HG03565 (cell line): ENCODE data around the gene GPC6.
"Not testable (repeated sequence)": the region's sequence is repeated elsewhere in the genome, so short reads cannot be mapped to it uniquely, and the experiment has no call there.

Source experiments
- ATAC-seq: cut with Tn5 transposase; IDR thresholded peaks from one replicate; pipeline ENCODE4 v1.9.1; 2021; ENCODE audit warnings: mild to moderate bottlenecking, moderate library complexity; ENCODE audit not compliant: unreplicated experiment

GPC6 gene

DNA sequence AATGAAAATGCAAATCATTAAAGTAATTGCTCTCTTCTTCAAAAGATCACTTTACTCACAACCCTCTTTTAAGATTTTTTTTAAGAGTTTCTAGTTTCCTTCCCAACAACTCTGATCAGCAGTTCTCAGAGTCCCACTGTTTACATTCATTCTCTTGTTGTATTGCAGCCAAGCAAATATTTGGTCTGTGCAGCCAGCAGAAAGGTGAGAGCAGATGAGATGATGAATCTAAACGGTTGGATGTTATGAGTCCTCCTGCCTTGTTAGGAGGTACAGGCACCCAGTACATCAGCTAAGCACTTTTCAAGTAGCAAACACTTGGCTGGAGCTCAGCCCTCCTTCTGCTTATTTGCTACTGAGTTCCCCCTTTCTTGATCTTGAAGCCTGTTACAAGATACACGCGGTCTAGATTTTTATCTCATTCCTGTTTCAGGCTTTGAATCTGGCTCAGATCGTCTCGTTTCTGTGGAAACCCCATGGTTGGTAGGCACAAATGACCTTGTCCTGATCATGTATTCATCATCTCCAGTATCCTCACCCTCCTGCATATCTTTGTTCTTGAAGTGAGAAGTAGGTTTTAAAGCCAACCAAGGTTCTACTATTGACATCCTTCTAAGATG, 952.1 kb downstream of the GPC6 start:
- ATAC-seq: no peak

DNA sequence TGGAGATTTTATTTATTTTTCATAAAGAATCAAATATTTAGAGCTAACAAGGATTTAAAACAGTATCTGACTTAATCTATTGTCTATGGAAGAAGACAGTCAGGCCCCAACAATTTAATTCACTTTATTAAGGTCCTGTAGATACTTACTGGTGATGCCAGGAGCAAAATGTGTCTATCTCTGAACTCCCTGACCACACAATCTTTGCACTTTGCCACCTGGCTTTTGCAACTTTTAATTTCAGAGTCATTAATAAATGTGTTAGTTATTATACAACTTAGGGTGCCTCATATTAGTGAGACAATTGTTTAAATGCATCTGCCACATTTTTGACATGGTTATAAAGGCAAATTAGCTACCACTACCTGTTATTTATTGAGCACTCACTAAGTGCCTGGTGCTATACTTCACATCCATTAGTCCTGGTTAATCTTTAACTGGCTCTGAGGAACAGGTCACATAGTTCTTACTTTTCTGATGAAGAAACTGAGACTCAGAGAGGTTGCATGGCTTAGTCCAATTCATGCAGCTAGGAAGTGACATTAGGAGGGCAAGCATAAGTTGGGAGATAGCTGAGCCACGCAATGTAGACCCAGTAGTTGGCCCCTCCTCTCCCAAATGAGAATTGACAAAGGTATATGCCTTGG, 955.0 kb downstream of the GPC6 start:
- no peak for ATAC-seq

DNA sequence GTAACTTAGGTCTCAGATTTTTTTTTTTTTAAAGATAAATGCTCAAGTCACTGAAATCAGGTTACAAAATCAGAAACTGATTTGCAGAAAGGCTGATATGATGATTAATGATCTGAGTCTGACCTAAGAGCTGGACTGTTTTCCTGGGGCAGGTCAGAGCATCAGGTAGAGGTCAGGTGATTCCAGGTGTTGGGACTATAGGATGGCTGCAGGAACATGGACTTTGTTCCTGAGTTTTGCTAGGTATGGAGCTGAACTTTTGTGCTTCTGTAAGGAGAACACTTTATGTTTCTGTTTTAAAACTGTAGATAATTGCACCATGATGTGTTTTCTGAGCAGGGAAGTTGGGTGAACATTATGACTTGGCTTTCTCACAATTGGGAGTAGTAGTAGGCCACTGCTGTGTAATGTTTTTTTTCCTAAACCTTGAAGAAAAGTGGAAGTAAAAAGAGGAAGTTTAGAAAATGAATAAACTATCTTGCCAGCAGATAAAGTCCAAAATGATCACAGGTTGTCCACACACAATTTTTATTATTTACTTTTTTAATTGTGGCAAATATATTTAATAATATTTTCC, 955.7 kb downstream of the GPC6 start:
- ATAC-seq: no peak

DNA sequence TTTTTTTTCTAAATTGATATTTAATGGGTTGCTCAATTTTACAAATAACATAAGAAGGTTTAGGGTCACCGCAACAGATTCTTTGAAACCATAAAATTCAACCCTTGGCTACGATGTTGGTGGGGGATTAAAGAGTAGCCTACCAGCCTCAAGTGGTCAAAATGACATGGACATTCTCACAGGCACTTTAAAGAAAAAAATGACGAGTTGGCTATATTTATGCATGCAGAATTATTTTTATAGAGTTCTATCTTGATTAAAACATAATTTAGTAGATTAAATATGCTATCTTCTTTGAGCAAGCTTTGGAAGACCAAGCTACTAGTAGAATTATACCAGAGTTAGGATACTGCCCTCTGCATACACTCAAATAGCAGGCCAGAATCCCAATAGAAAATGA, 959.9 kb downstream of the GPC6 start:
- ATAC-seq: no peak

DNA sequence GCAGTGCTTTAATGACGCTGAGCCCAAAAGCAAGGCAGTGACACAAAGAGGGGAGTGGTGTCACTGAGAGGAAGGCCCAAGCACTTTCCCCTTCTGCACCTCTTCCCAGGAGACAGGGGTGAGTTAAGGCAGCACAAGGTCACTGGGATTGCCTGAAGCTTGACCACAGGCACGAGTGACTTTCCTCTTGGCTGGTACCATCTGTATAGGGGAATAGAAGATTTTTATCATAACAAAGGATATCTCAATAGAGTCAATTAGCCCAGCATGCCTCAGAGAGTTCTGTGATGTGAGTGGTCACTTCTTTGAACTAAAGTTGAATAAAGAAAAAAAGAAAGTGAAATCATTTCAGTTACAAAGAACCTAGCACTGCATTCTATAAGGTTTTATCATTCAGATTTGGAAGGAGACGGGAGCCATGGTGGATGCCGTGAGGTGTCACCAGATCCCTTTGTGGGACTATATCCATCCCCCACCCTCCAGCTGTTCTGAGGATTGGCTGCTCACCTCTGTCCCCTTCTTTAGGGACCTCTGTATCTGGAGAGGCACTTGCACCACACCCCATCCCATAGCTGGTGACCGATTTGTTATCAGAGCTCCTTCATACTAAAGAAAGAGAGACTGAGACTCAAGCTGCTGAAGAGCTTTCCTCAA, 961.7 kb downstream of the GPC6 start:
- no peak for ATAC-seq

DNA sequence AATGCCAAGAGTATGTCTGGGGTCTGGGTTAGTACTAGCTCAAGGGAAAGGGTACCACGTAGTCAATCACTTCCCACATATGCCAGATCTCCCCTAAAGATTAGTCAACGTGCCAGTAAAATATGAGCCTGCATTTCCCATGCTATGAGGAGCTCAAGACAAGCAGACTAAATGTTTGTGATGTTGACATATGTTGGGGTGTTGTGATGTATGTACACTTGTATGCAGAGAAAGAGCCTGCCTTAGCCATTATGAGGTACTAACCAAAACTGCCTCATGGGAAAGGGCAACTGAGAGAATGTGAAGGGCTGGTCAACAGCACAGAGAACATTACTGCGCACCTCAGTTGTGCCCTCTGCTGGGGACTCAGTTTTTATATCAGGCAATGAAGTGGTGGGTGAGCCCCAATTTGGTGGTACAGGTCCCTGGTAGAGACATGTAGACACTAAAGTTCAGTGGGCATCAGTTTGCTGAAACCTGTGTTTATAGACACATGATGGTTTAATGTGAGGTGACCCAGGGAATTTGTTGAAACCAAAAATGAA, 965.9 kb downstream of the GPC6 start:
- ATAC-seq: peak; percentile 39

DNA sequence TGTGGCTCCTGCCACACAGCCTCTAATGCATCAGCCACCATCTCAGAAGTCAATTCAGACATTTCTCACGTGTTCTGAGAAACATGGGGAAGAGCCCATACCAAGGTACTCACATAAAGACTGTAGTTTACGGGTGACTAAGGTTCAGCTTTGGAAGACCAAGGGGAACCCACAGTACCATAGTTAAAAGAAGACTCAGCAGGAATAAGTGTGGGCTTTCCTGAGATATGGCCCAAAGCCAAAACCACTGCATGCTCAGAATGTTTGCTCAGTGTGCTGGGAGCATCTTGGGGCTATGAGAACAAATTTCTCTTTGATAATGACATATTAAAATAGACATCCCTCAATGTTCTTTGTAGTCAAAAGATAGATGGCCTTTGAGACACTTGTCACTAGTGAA, 969.1 kb downstream of the GPC6 start:
- no peak for ATAC-seq

DNA sequence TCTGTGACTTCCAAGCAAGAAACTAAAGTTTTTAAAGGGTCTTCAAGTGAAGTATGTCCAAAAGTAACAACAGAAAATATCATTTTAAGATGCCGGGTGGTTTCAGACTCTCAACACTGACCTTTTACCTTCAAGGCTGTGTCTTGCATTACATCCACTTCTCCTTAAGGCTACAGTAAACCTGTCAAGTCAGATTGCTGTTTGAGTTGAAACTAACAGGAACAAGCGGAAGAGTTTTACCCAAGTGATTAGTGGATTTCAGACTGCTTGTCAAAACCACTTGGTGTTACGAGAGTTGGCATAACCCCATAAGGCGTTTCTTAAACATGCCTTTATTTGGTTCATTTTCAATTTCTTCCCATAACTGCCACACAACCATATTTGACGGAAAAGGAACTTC, 969.8 kb downstream of the GPC6 start:
- ATAC-seq: no peak

DNA sequence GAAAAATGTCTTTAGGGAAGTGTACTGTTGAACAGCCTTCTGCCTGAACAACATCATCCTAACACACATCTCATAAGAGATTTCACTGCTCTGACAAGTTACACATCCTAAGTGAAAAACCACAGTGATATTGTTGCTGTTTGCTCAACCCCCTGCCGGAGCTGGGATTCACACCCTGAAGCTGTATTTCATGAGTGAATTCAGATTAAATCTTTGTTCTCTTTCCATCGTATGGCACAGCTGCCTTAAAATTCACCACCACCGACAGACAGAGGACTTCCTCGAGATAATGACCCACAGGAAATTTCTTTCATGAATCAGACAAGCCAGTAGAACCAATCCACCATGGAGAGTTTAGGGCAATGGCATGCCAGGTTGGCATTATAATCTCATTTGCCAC, 972.1 kb downstream of the GPC6 start:
- no peak for ATAC-seq

DNA sequence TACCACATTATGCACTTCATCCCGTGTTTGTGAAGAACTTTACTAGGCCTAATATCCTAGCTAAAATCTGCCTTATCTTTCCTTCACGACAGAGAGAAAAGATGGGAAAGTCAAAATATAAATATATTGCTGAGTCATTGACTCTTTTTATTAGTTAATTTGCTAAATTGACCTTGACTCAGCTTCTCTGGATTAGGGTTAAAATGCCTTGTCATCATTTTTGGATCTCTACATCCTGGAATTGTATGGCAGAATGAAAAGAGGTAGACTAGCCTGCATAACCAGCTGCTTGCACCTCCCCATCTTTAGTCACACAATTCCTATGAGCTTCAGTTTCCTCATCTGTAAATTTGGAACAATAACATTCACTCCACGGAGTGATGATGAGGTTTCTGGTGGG, 972.5 kb downstream of the GPC6 start:
- no peak for ATAC-seq

DNA sequence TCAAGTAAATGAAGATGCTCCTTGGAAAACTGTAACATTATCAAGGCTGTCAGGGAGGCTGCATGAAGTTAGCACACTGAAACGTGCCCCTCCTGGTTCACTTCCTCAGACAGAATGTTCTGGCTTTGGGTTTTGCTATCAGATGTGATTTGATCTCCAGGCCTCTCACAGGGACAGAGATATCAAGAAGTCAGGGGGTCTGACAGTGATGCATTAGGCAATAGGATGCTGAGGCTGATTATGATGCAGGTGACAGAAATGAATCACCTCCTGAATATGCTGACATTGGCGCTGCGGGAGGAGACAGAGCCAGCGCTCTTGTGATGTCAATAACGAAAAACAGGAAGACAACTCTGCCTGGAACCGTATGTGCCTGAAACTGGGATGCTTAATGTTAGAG, 974.4 kb downstream of the GPC6 start:
- ATAC-seq: no peak

DNA sequence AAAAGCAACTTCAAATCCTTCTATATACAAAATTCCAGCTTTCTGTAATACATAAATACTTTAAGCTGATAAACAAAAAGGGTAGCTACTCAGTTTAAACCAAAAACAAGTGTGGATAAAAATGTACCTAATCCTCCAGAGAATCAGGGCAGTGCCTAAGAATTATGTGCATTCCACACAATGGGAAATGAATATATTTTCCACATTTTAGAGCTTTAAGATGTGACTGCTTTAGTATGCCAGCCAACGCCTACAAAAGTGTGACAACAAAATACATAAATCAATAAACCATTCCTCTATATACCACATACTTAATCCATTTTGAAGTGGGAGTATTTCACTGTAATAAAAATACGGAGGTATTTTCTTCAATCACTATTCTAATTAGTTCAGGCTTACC, 977.6 kb downstream of the GPC6 start:
- no peak for ATAC-seq

DNA sequence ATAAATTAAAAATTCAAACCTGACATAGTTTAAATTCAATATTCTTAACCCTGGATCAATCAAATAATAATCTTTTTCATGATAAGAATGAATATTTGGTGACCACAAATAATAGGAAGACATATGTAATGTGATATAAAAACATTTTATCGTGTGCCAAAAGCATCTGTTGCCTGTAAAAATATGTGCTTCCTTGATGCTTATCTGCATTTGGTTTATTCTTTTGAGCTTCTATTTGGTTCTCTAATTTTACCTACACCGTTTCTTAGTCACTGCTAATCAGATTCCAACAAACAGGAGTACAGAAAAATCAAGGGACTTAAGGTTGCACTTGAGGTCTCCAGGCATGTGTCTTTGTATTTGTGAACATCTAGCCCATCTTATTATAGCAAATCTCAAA, 978.3 kb downstream of the GPC6 start:
- no peak for ATAC-seq

DNA sequence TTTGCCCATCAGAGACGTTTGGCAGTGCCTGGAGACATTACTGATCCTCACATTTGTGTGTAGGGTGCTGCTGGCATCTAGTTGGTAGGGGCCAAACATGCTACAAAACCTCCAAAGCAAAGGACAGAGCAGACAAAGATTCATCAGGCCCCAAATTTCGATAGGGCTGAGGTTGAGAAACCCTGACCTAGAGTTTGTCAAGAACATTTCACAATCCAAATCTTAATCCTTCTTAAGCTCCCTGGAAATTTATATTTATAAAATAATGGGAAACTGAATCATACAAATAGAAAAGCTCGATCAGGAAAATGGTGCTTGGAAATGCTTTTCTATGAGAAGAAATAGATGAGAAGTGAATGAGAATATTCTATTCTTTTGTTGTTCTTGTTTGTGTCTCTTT, 979.3 kb downstream of the GPC6 start:
- no peak for ATAC-seq

DNA sequence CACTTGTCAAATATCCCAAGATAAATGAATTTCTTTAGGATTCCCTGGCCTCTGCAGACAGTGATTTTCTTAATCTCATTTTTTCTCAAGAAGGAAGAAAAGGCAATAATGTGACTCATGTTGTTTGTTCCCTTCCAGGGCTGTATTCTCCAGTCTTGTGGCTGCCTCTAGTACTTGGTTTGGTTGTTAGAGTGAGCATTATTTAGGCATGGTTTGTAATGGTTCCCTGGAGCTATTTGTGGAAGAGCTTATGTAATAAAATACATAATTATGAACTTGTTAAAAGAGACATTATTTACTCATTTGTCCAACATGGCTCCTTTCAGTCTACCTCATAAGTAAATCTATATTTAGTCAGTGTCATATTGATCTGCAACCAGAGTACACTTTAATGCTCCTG, 982.5 kb downstream of the GPC6 start:
- ATAC-seq: no peak

DNA sequence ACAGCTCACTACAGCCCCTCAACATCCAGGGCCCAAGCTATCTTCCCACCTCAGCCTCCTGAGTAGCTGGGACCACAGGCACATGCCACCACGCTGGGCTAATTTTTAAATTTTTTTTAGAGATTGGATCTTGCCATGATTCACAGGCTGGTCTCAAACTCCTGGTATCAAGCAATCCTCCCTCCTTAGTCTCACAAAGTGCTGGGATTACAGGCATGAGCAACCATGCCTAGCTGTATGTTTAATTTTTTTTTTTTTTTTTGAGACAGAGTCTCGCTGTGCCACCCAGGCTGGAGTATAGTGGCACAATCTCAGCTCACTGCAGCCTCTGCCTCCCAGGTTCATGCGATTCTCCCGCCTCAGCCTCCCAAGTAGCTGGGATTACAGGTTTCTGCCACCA, 983.3 kb downstream of the GPC6 start:
- not testable (repeated sequence) for ATAC-seq

DNA sequence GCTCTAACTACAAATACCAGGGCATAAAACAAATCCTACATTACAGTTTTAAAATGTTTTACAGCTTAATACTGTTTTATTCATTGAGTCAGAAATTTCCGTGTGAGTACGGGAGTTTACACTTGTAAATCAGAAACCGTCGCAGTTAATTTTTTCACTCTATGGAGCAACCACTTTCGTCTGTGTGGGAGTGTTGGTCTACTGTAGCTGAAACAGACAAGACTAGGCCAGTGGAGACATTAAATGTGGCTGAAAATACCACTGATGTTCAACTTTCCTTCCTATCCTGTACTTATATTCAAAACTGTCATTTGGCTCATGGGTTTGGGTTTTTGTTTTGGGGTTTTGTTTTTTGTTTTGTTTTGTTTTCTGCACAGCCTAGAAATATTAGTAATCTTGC, 984.2 kb downstream of the GPC6 start:
- ATAC-seq: peak; percentile 84

DNA sequence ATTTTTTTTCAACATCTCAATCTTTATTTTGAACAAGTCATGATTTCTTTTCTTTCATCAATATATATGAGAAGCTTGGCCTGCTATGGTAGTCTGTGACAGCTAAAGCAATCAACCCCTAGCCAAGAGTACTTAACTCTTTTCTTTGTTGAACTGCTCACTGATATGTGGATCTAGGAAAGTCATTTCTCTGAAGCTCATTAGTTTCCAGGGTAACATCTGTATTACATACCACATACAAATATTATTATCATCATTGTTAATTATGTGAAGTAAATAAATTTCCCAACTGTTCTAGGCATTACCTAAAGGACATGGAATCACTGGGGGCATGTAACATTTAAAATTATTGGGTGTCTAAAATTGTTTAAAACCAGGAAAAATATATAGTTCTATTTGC, 985.6 kb downstream of the GPC6 start:
- ATAC-seq: no peak

DNA sequence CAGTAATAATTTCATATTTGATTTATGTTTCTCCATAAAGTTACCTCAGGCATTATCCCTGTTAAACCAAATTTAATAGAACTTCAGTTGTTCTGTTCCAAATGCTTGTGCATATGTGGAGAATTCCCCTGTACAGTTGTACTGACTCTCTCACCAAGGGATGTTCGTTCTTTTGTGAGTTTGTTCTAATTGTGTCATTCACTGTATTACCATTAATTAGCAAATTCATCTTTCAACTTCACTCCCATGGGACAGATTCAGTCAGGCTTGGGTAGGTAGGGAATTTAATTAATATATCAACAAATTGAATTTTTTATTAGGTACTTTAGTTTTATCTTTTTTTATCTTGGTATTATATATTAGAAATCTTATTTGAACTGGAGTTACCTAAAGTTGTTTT, 987.5 kb downstream of the GPC6 start:
- ATAC-seq: no peak

DNA sequence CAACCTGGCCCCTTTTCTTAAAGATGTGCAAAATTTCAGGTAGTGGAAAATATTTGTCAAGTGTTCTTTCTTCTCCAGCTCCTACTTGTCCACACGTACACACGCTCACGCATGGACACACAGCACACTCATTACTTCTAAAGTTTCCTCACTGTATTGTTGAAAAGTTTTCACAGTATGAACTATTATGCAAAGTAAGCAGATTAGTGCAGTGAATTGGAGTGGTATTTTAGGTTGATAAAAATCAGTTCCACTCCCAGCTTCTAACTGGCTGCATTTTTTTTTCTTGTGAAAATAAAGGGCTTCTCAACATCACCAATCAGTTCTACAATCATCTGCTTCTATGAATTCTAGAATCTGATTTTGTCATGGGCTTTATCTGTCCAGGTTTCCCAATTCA, 988.4 kb downstream of the GPC6 start:
- ATAC-seq: no peak

DNA sequence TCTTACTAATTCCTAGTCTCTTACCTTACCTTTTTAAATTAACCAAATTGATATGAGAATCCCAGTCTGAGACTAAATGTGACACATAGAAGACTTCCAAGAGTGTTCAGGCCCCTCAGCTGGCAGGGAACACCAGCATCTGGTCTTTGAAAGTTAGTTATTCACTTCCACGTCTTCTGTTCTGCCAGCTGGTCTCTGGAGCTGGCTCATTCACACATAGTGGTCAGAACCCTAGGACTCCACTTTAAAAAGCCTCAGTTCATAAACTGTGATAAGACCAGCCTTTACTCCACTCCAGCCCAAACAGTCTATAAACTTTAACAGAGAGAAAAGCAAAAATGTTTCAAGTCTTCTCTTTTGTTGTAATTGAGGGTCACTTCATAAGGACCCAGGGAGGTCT, 989.9 kb downstream of the GPC6 start:
- ATAC-seq: no peak

DNA sequence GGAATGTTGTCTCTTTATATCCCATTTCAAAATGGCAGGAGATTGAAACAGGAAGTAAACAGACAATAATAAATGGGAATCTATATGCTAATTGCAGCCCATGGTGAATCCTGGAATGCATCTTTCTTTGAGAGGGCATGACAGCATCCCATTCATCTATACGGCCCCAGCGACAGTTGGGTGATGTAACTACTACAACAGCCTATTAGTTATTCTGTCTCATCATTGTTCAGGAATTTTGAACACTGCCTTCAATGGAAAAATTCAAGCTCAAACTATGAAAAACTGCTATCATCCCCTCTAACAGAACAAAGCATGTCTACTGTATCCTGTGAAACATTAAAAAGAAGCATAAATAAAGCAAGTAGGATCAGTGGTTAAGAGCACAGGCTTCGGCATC, 990.8 kb downstream of the GPC6 start:
- ATAC-seq: no peak
